OCI-LY1 (cell line): Measurements from ENCODE around the gene TGFBRAP1.

Experiments used
- CTCF ChIP-seq: fragments of 200-600 bp; sonication (generic), shearing (Covaris generic); IDR thresholded peaks from 2 replicates; pipeline ENCODE4 v1.5.1; 2017; ENCODE audit warnings: mild to moderate bottlenecking, antibody characterized with exemption, low read length, moderate library complexity, mixed read lengths
- EZH2 ChIP-seq: fragments of 200-600 bp; sonication (generic), shearing (Covaris generic); IDR thresholded peaks from 2 replicates; pipeline ENCODE4 v1.8.0; 2017; ENCODE audit warnings: borderline replicate concordance, mixed run types, mild to moderate bottlenecking, antibody characterized with exemption, low read length, moderate library complexity, mixed read lengths

DNA sequence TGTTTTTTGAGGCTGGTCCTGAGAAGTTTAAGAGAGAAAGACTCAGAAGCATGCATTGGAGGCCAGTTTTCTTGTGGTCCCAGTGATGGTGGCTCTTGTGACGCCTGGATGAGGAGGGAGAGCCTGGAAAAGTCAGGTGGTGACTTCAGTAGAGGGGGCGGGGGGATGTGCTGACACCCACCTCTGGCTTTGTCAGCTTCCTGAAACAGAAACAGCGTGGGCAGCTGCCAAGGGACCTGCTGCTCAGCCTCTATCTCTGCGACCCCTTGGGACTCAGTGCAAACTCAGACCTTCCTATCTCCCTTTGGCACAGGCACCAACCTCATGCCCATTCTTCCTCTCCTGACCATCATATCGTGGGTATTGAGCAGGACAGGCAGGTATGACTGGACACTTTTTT, 6.4 kb downstream of the TGFBRAP1 start:
- TF ChIP-seq CTCF (no peak), EZH2 (no peak)
